DOHH2 (cell line): ENCODE measurements around the gene CERS2.

Experiments
- H3F3A ChIP-seq: fragments of 200-600 bp; sonication (generic), shearing (Covaris generic); 2 replicates; pipeline ENCODE4 v1.6.0; 2016; ENCODE audit warnings: antibody characterized with exemption, mild to moderate bottlenecking; ENCODE audit not compliant: control insufficient read depth, insufficient read depth
- H3K27ac ChIP-seq: fragments of 200-600 bp; sonication (generic); 2 replicates; pipeline ENCODE4 v1.5.1; 2014; ENCODE audit warnings: low read depth, mild to moderate bottlenecking, low read length, moderate library complexity
- H3K27me3 ChIP-seq: fragments of 200-600 bp; sonication (generic); 2 replicates; pipeline ENCODE4 v1.6.1; 2014; ENCODE audit warnings: mild to moderate bottlenecking, low read length, mixed read lengths; ENCODE audit not compliant: control insufficient read depth
- H3K36me3 ChIP-seq: fragments of 200-600 bp; sonication (generic); 2 replicates; pipeline ENCODE4 v1.6.1; 2014; ENCODE audit warnings: mild to moderate bottlenecking, low read length, moderate library complexity, mixed read lengths; ENCODE audit not compliant: control insufficient read depth
- H3K4me1 ChIP-seq: fragments of 200-600 bp; sonication (generic); 2 replicates; pipeline ENCODE4 v1.6.1; 2014; ENCODE audit warnings: mild to moderate bottlenecking, low read length, mixed read lengths; ENCODE audit not compliant: control insufficient read depth
- H3K4me2 ChIP-seq: fragments of 200-600 bp; sonication (generic); 2 replicates; pipeline ENCODE4 v1.6.0; 2014; ENCODE audit warnings: mild to moderate bottlenecking, low read length, moderate library complexity
- H3K4me3 ChIP-seq: fragments of 200-600 bp; sonication (generic); 2 replicates; pipeline ENCODE4 v1.5.1; 2014; ENCODE audit warnings: mild to moderate bottlenecking, low read length, mixed read lengths
- H3K79me2 ChIP-seq: fragments of 200-600 bp; sonication (generic); 2 replicates; pipeline ENCODE4 v1.6.1; 2014; ENCODE audit warnings: mild to moderate bottlenecking, low read length, mixed read lengths; ENCODE audit not compliant: control insufficient read depth
- H3K9me2 ChIP-seq: fragments of 200-600 bp; sonication (generic); replicated peaks from 2 replicates; pipeline ENCODE4 v1.6.1; 2014; ENCODE audit warnings: mild to moderate bottlenecking, low read length, mixed read lengths; ENCODE audit not compliant: control insufficient read depth
- H3K9me3 ChIP-seq: fragments of 200-600 bp; sonication (generic); 2 replicates; pipeline ENCODE4 v1.6.1; 2014; ENCODE audit warnings: antibody characterized with exemption, low read length, mixed read lengths; ENCODE audit not compliant: control insufficient read depth, insufficient read depth
- H4K20me1 ChIP-seq: fragments of 200-600 bp; sonication (generic); 2 replicates; pipeline ENCODE4 v1.6.0; 2014; ENCODE audit warnings: low read depth, mild to moderate bottlenecking, antibody characterized with exemption, low read length, moderate library complexity; ENCODE audit not compliant: control insufficient read depth, insufficient read depth
- EZH2phosphoT487 ChIP-seq: fragments of 200-600 bp; sonication (generic); IDR thresholded peaks from 2 replicates; pipeline ENCODE4 v1.6.1; 2017; ENCODE audit warnings: borderline replicate concordance, mild to moderate bottlenecking, antibody characterized with exemption, low read length, moderate library complexity, mixed read lengths
- TF ChIP-seq, protein P1 (sequence below): fragments of 200-600 bp; sonication (generic); IDR thresholded peaks from one replicate; pipeline ENCODE4 v1.5.1; 2014; ENCODE audit warnings: antibody characterized with exemption, mild to moderate bottlenecking, low read depth, low read length; ENCODE audit not compliant: poor library complexity, severe bottlenecking

Gene CERS2

GRCh38 chr1:150973836-150974579 is 627 bp downstream of the CERS2 start:
- H3K4me3 ChIP-seq: peak overlapping the region; percentile 90
- H3K27me3 ChIP-seq: no peaks in the 10 kb centered on the region
- H3K27ac ChIP-seq: peak overlapping the region; percentile 50
- TF ChIP-seq, protein P1, sequence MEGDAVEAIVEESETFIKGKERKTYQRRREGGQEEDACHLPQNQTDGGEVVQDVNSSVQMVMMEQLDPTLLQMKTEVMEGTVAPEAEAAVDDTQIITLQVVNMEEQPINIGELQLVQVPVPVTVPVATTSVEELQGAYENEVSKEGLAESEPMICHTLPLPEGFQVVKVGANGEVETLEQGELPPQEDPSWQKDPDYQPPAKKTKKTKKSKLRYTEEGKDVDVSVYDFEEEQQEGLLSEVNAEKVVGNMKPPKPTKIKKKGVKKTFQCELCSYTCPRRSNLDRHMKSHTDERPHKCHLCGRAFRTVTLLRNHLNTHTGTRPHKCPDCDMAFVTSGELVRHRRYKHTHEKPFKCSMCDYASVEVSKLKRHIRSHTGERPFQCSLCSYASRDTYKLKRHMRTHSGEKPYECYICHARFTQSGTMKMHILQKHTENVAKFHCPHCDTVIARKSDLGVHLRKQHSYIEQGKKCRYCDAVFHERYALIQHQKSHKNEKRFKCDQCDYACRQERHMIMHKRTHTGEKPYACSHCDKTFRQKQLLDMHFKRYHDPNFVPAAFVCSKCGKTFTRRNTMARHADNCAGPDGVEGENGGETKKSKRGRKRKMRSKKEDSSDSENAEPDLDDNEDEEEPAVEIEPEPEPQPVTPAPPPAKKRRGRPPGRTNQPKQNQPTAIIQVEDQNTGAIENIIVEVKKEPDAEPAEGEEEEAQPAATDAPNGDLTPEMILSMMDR: no peak
- TF ChIP-seq EZH2phosphoT487: no peak
- H3K79me2 ChIP-seq: peaks cover 65% of the 10 kb centered on the region
- H3F3A ChIP-seq: peaks cover 9% of the 10 kb centered on the region
- H3K4me2 ChIP-seq: peak overlapping the region; percentile 84
- no peaks in the 10 kb centered on the region for H3K9me3 ChIP-seq
- H4K20me1 ChIP-seq: peaks cover 3% of the 10 kb centered on the region; the same call in 1 of the 2 replicates
- peaks cover 37% of the 10 kb centered on the region for H3K36me3 ChIP-seq
- H3K9me2 ChIP-seq: no peaks in the 10 kb centered on the region
- H3K4me1 ChIP-seq: peaks cover 56% of the 10 kb centered on the region

DNA sequence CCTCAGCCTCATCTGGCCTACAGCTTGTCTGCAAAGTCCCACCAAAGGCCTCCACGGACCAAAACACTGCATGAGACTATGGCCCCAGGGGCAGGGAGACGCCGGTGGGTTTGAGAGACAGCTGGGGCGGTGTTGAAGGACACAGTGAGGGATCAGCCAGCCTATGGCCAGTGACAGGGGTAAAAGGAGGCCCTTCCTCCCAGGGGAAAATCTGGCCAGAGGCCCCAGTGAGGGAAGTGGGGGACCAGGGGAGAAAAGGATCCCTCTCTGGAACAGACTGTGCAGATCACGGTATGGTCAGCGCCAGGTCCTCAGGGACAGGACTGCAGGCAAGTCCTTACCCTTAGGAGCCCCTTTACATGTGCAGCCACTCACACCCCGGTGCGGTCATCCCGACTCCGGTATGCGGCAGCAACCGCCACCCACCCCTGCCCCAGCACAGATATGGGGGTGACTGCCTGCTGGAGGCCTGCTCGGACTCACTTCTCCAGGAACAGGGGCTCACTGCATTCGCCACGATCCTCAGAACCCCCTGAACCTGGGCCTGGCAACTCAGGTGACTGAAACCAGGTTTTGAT is 1.3 kb downstream of the CERS2 start:
- H3K27ac ChIP-seq: peak overlapping the region; percentile 50
- no peaks in the 10 kb centered on the region for H3K9me2 ChIP-seq
- H4K20me1 ChIP-seq: peaks cover 3% of the 10 kb centered on the region; the same call in 1 of the 2 replicates
- TF ChIP-seq, protein P1: no peak
- no peak for TF ChIP-seq EZH2phosphoT487
- peak overlapping the region; percentile 90 for H3K4me3 ChIP-seq
- no peaks in the 10 kb centered on the region for H3K9me3 ChIP-seq
- H3K27me3 ChIP-seq: no peaks in the 10 kb centered on the region
- H3F3A ChIP-seq: peaks cover 9% of the 10 kb centered on the region
- H3K79me2 ChIP-seq: peaks cover 72% of the 10 kb centered on the region
- H3K4me2 ChIP-seq: peak overlapping the region; percentile 84
- H3K4me1 ChIP-seq: peaks cover 49% of the 10 kb centered on the region
- H3K36me3 ChIP-seq: peaks cover 43% of the 10 kb centered on the region

DNA sequence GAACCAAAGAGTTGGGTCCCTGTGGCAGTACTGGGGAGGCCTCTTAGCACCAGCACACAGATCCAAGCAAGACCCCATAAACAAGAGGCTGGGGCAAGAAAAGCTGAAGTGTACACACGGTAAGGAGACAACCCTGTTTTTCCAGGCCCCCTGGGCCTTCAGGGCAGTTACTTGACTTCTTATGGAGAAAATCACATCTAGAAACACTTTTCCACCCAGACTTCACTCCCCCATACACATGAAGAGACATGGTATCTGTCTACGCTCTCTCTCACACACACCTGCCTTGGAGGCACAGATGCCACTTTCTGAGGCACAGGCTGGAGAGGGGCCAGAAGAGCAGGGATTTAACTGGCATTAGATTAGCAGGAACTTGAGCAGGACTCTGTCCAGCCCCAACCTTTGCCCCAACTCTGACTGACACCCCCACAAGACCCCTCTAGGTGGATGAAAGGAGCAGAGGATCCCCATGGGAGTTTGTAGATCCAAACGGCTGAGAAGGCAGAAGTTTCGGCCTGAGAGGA is 2.2 kb downstream of the CERS2 start:
- Histone ChIP-seq H3K4me1 (peaks cover 43% of the 10 kb centered on the region), H3K27ac (0 out of 2 replicates have a peak overlapping the region, but pooled peaks have one; percentile 50), H3K36me3 (peaks cover 52% of the 10 kb centered on the region), H3K9me3 (no peaks in the 10 kb centered on the region), H3K9me2 (no peaks in the 10 kb centered on the region), H3F3A (peaks cover 9% of the 10 kb centered on the region), H4K20me1 (peaks cover 3% of the 10 kb centered on the region; the same call in 1 of the 2 replicates), H3K27me3 (no peaks in the 10 kb centered on the region), H3K4me3 (peak overlapping the region; percentile 90), H3K4me2 (peak overlapping the region; percentile 84), H3K79me2 (peaks cover 72% of the 10 kb centered on the region)
- no peak for TF ChIP-seq EZH2phosphoT487
- TF ChIP-seq, protein P1: no peak
